Hindlimb muscle (tissue), 1 donor: Measurements from ENCODE around the gene DUSP1. TPM values are rescaled to one million over a fixed set of nuclear protein-coding genes. Genes with fewer than 3 reads are reported as not detected.

Experiments
- DNase-seq: peaks from one replicate; pipeline ENCODE4 v3.0.0-alpha.2; 2013
- polyA plus RNA-seq: library from polyadenylated mRNA; unstranded; fragments of 120-200 nt; gene quantifications from one replicate; pipeline ENCODE4 v1.2.1, GENCODE V29; 2013; ENCODE audit not compliant: insufficient read length

Gene DUSP1
- polyA plus RNA-seq, 1 donor = 70.4 TPM

- DNase-seq = no peak
Observed at GRCh38 chr5:172723508-172723907, 47.5 kb downstream of the DUSP1 start.

DNA sequence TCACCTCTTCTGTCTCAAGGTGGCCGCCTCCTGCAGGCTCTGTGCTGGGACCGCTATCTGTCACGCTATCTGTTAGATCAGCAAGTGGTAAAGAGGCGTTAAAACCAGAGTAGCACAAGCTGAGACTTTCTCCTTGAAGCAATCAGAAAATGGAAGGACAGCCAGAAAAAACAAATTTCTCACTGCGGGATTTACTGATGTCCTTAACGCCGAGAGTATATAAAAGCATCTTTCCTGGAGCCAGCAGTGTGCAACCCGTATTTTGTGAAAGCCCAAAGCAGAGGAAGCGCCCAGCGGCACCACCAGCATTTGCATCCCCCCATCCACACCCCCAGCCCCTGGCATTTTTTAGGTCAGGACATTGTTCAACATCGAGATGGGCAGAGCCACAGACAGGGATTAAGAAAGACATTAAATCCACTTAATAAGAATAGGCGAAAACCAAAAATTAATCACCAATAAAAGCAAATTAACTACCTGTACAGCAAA, 48.6 kb downstream of the DUSP1 start:
- no peak for DNase-seq

GRCh38 chr5:172721455-172722326, 49.3 kb downstream of the DUSP1 start:
- DNase-seq = peak; percentile 77

- no peak for DNase-seq
Observed at GRCh38 chr5:172720655-172721054, 50.3 kb downstream of the DUSP1 start.

DNA sequence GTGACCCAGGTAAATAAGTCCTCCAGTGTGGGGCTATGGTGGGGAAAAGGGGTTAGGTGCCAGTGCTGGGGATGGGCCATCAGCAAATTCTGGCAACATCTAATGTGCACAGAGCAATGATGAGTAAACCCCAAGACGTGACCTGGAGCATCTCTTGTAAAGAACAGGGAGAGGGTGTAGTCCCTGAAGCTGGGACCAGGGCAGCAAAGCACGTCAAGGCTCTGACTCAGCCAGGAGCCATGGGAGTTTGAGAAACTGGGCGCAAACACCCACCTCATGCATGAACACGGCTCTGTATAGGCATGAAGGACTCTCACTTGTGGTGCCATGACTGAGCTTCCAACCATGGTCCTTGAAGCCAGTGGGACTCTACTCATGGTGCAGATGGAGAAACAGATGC, 51.8 kb downstream of the DUSP1 start:
- no peak for DNase-seq

DNA sequence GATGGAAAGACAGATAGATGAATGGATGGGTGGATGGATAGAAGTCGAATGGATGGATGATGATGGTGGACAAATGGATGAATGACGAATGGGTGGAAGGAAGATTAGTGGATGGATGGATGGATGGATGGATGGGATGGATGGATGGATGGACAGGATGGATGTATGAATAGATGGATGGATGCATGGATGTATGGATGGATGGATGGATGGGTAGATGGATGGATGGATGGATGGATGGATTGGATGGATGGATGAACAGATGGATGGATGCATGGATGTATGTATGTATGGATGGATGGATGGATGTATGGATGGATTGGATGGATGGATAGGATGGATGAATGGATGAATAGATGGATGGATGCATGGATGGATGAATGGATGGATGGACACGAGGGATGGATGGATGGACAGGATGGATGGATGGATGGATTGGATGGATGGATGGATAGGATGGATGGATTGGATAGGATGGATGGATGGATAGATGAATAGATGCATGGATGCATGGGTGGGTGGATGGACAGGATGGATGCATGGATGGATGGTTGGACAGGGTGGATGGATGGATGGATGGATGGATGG, 52.4 kb downstream of the DUSP1 start:
- DNase-seq = no peak

Other genes with a start within 250 kb of the DUSP1 start
- gene NEURL1B, start 129.9 kb downstream of the DUSP1 start, polyA plus RNA-seq = 40.4 TPM
- 89.6 TPM for gene ERGIC1, start 63.1 kb upstream of the DUSP1 start, polyA plus RNA-seq
- 36.4 TPM for gene RPL26L1, start 188.2 kb upstream of the DUSP1 start, polyA plus RNA-seq
- 82.6 TPM for gene ATP6V0E1, start 212.6 kb upstream of the DUSP1 start, polyA plus RNA-seq